PFSK-1 (cell line): ENCODE results near the gene KIAA1958.

Experiments used
- FOXP2 ChIP-seq: optimal IDR thresholded peaks from 2 replicates; pipeline ENCODE3; 2011; ENCODE audit warnings: borderline replicate concordance, control low read depth, inconsistent platforms; ENCODE audit not compliant: insufficient read depth; ENCODE audit errors: extremely low read length, extremely low read depth
- POLR2AphosphoS5 ChIP-seq: IDR thresholded peaks from 2 replicates; pipeline ENCODE4 v1.6.1; 2012; ENCODE audit warnings: low read depth, mild to moderate bottlenecking, control low read depth, low read length, moderate library complexity
- REST ChIP-seq, 2 experiments: IDR thresholded peaks; 2 replicates each; pipeline versions ENCODE4 v1.6.1 to v1.8.0; 2011 to 2012; ENCODE audit warnings: low read depth in 2 of 2, low read length in 2 of 2, control low read depth in 1 of 2, inconsistent platforms in 1 of 2, mild to moderate bottlenecking in 1 of 2, moderate library complexity in 1 of 2; ENCODE audit not compliant: insufficient read depth in 1 of 2
- SIN3A ChIP-seq: IDR thresholded peaks from 2 replicates; pipeline ENCODE4 v1.6.1; 2012; ENCODE audit warnings: mild to moderate bottlenecking, low read length, moderate library complexity, borderline replicate concordance; ENCODE audit not compliant: insufficient read depth
- TAF1 ChIP-seq: IDR thresholded peaks from 2 replicates; pipeline ENCODE4 v1.6.1; 2012; ENCODE audit warnings: low read length, control low read depth, borderline replicate concordance; ENCODE audit not compliant: insufficient read depth

Gene KIAA1958

GRCh38 chr9:112508377-112508776 is 21.8 kb downstream of the KIAA1958 start:
- TF ChIP-seq TAF1 (no peak), FOXP2 (no peak), POLR2AphosphoS5 (no peak), SIN3A (no peak), REST (IDR thresholded peaks at IDR 0.05; ENCODE audit: insufficient read depth in 1 of 2, low read depth in 2 of 2, low read length in 2 of 2) (no peak)

GRCh38 chr9:112516769-112517168 is 30.1 kb downstream of the KIAA1958 start:
- TF ChIP-seq TAF1, result no peak
- no peak for TF ChIP-seq REST (IDR thresholded peaks at IDR 0.05; ENCODE audit: insufficient read depth in 1 of 2, low read depth in 2 of 2, low read length in 2 of 2)
- no peak for TF ChIP-seq FOXP2
- TF ChIP-seq SIN3A, result no peak
- no peak for TF ChIP-seq POLR2AphosphoS5

GRCh38 chr9:112520069-112520468 is 33.4 kb downstream of the KIAA1958 start:
- TF ChIP-seq SIN3A, result no peak
- no peak for TF ChIP-seq POLR2AphosphoS5
- no peak for TF ChIP-seq TAF1
- no peak for TF ChIP-seq FOXP2
- TF ChIP-seq REST (IDR thresholded peaks at IDR 0.05; ENCODE audit: insufficient read depth in 1 of 2, low read depth in 2 of 2, low read length in 2 of 2), result no peak

GRCh38 chr9:112520656-112521055 is 34.0 kb downstream of the KIAA1958 start:
- TF ChIP-seq TAF1 (no peak), SIN3A (no peak), REST (IDR thresholded peaks at IDR 0.05; ENCODE audit: insufficient read depth in 1 of 2, low read depth in 2 of 2, low read length in 2 of 2) (no peak), POLR2AphosphoS5 (no peak), FOXP2 (no peak)

GRCh38 chr9:112526973-112527372 is 40.3 kb downstream of the KIAA1958 start:
- TF ChIP-seq REST (IDR thresholded peaks at IDR 0.05; ENCODE audit: insufficient read depth in 1 of 2, low read depth in 2 of 2, low read length in 2 of 2) (no peak), FOXP2 (no peak), SIN3A (no peak), TAF1 (no peak), POLR2AphosphoS5 (no peak)
